B cell (primary cell): Measurements from ENCODE around the gene CENPI. TPM values are rescaled to one million over a fixed set of nuclear protein-coding genes. Genes with fewer than 3 reads are reported as not detected.

Source experiments
- ATAC-seq: fragments of 200-7000 bp; cut with Tn5 transposase; one replicate; pipeline ENCODE4 v1.10.0; 2021; ENCODE audit warnings: low read depth, mild to moderate bottlenecking, moderate number of reproducible peaks, moderate library complexity
- CTCF ChIA-PET: fragments of 350-600 bp; sonication (Branson Sonifier 250); formaldehyde crosslinking; loops from one replicate; lab custom pipeline; 2021; ENCODE audit warnings: antibody characterized with exemption, inconsistent platforms; lab: Charles Lee
- POLR2A ChIA-PET: fragments of 350-600 bp; sonication (Branson Sonifier 250); formaldehyde crosslinking; loops from one replicate; lab custom pipeline; 2021; ENCODE audit warnings: antibody characterized with exemption; lab: Charles Lee
- DNase-seq: peaks from one replicate; pipeline ENCODE4 v3.0.0; 2013
- H2AFZ ChIP-seq: 2 replicates; pipeline ENCODE4 v1.6.1; 2012; ENCODE audit warnings: mild to moderate bottlenecking, low read depth, low read length; ENCODE audit not compliant: insufficient read depth, poor library complexity, severe bottlenecking
- H3K27ac ChIP-seq, 2 donors: 1 replicate in 1 of 2; 2 replicates in 1 of 2; pipeline ENCODE4 v1.5.1; 2012 to 2013; ENCODE audit warnings: low read length in 2 of 2, mild to moderate bottlenecking in 2 of 2, moderate library complexity in 1 of 2
- H3K27me3 ChIP-seq, 4 experiments: fragments of 200-600 bp in 1 of 4; sonication (generic) in 1 of 4; replicated peaks in 1 of 4; 1 replicate in 2 of 4; 2 replicates in 2 of 4; pipeline versions ENCODE4 v1.6.1 to v1.7.0; 2013 to 2016; ENCODE audit warnings: low read length in 3 of 4, mild to moderate bottlenecking in 2 of 4, mixed read lengths in 1 of 4, moderate library complexity in 1 of 4; ENCODE audit not compliant: insufficient read depth in 4 of 4, control insufficient read depth in 3 of 4; ENCODE audit errors: control extremely low read depth in 1 of 4
- H3K36me3 ChIP-seq, 2 experiments: replicated peaks in 1 of 2; 1 replicate in 1 of 2; 2 replicates in 1 of 2; pipeline versions ENCODE4 v1.6.1 to v1.7.1; 2013; ENCODE audit warnings: low read length in 1 of 2; ENCODE audit not compliant: insufficient read depth in 2 of 2, control insufficient read depth in 1 of 2; ENCODE audit errors: control extremely low read depth in 1 of 2, extremely low read depth in 1 of 2
- H3K4me1 ChIP-seq, 2 donors: fragments of 200-600 bp in 1 of 2; sonication (generic) in 1 of 2; 1 replicate in 1 of 2; 2 replicates in 1 of 2; pipeline versions ENCODE4 v1.5.1 to v1.6.1; 2013 to 2017; ENCODE audit warnings: low read length in 2 of 2; ENCODE audit not compliant: control insufficient read depth in 2 of 2, insufficient read depth in 2 of 2
- H3K4me2 ChIP-seq: replicated peaks from 2 replicates; pipeline ENCODE3; 2012; ENCODE audit warnings: mild to moderate bottlenecking, low read depth, low read length; ENCODE audit not compliant: poor library complexity, severe bottlenecking
- H3K4me3 ChIP-seq, 5 experiments: fragments of 200-600 bp in 1 of 5; sonication (generic) in 1 of 5; 1 replicate in 3 of 5; 2 replicates in 2 of 5; pipeline versions ENCODE4 v1.5.1 to v1.7.0; 2011 to 2016; ENCODE audit warnings: low read length in 4 of 5, mild to moderate bottlenecking in 4 of 5, low read depth in 2 of 5, control low read depth in 1 of 5, moderate library complexity in 1 of 5; ENCODE audit not compliant: insufficient read depth in 1 of 5; ENCODE audit errors: control extremely low read depth in 1 of 5, extremely low read depth in 1 of 5
- H3K79me2 ChIP-seq: fragments of 200-600 bp; sonication (generic); one replicate; pipeline ENCODE4 v1.6.0; 2016; ENCODE audit warnings: low read length; ENCODE audit not compliant: control insufficient read depth, insufficient read depth
- H3K9ac ChIP-seq: fragments of 200-600 bp; sonication (generic); 2 replicates; pipeline ENCODE4 v1.6.1; 2017; ENCODE audit warnings: mild to moderate bottlenecking, low read length, moderate library complexity
- H3K9me3 ChIP-seq, 3 donors: one replicate each; pipeline versions ENCODE4 v1.6.1 to v1.7.1; 2013; ENCODE audit warnings: low read length in 2 of 3; ENCODE audit not compliant: control insufficient read depth in 2 of 3, insufficient read depth in 1 of 3; ENCODE audit errors: control extremely low read depth in 1 of 3
- H4K20me1 ChIP-seq: 2 replicates; pipeline ENCODE4 v1.6.0; 2012; ENCODE audit warnings: mild to moderate bottlenecking, low read length; ENCODE audit not compliant: insufficient read depth, control insufficient read depth, poor library complexity, severe bottlenecking
- H3K27ac Mint-ChIP-seq: one replicate; pipeline ENCODE4 v1.8.0; 2021; ENCODE audit warnings: mixed read lengths
- H3K27me3 Mint-ChIP-seq: one replicate; pipeline ENCODE4 v1.8.0; 2021; ENCODE audit warnings: mixed read lengths
- H3K4me1 Mint-ChIP-seq: one replicate; pipeline ENCODE4 v1.8.0; 2021; ENCODE audit warnings: mixed read lengths
- H3K4me3 Mint-ChIP-seq: one replicate; pipeline ENCODE4 v1.8.0; 2021; ENCODE audit warnings: mixed read lengths
- H3K9me3 Mint-ChIP-seq: one replicate; pipeline ENCODE4 v1.8.0; 2022; ENCODE audit warnings: mixed read lengths; ENCODE audit not compliant: insufficient read depth
- EZH2 ChIP-seq: IDR thresholded peaks from 2 replicates; pipeline ENCODE4 v1.6.1; 2012; ENCODE audit warnings: borderline replicate concordance, low read depth, mild to moderate bottlenecking, moderate library complexity, low read length; ENCODE audit not compliant: insufficient read depth, poor library complexity, severe bottlenecking
- WGBS: methylation state at CpG from one replicate; pipeline ENCODE4 v1.1.5; 2013; ENCODE audit warnings: missing lambda C conversion rate; ENCODE audit not compliant: insufficient coverage; 5-methylcytosine and 5-hydroxymethylcytosine counted together
- intact Hi-C: fragments of 100-400 bp; cut with micrococcal nuclease; formaldehyde crosslinking; loops from one replicate; pipeline ENCODE4 v1.10.0; 2022
- polyA plus RNA-seq: library from polyadenylated mRNA; depleted of rRNA; stranded (reverse); fragments of >200 nt; gene quantifications from 2 replicates; pipeline ENCODE4 v1.2.3, GENCODE V29; 2012
- total RNA-seq, 2 donors: library from RNA; stranded (reverse); fragments of 120-200 nt in 1 of 2; gene quantifications; 1 replicate in 1 of 2; 2 replicates in 1 of 2; pipeline versions ENCODE4 v1.2.3 to v1.2.4, GENCODE V29; 2013 to 2022
- TF ChIP-seq, protein P1 (sequence below): fragments of 200-600 bp; IDR thresholded peaks from one replicate; pipeline ENCODE4 v1.8.0; 2022; ENCODE audit warnings: antibody characterized with exemption, mild to moderate bottlenecking

The CENPI gene
- total and polyA plus RNA-seq, 2 donors (not counting 1 experiment from before 2014, with no cell fraction given): 0.28 to 3.2 TPM

DNA sequence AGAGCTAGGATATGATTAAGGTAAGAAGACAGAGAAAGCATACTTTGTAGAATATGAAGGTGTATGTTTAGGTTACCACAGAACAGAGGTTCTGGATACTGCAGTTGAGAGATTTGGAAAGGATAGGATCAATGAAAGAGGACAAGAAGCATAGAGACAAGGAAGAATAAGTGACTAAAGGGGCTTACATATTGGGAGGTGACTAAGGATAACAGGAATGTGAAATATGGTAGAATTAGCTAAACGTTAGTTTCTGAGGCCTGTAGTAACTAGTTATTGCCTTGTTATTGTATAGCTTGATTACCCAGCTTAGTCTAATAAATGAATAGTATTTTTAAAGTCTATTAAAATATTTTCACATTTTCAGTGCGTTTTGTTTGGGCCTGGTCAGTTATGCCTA, 38.2 kb downstream of the CENPI start:
- H3K4me3 ChIP-seq: no peak overlapping the region
- Mint-ChIP-seq H3K27me3 (no peaks in the 10 kb centered on the region), H3K4me1 (no peaks in the 10 kb centered on the region), H3K27ac (no peak overlapping the region), H3K4me3 (no peak overlapping the region), H3K9me3 (no peaks in the 10 kb centered on the region)
- ChIA-PET CTCF (no interaction called here), POLR2A (no interaction called here)
- no peaks in the 10 kb centered on the region for H3K79me2 ChIP-seq
- H3K4me1 ChIP-seq: no peaks in the 10 kb centered on the region
- H4K20me1 ChIP-seq: no peaks in the 10 kb centered on the region
- no peaks in the 10 kb centered on the region for H3K27me3 ChIP-seq
- ATAC-seq (no peak), DNase-seq (no peak)
- no peak overlapping the region for H3K9ac ChIP-seq
- H3K9me3 ChIP-seq: no peaks in the 10 kb centered on the region
- H3K36me3 ChIP-seq: no peaks in the 10 kb centered on the region
- intact Hi-C loops: no loop called here
- TF ChIP-seq, protein P1, sequence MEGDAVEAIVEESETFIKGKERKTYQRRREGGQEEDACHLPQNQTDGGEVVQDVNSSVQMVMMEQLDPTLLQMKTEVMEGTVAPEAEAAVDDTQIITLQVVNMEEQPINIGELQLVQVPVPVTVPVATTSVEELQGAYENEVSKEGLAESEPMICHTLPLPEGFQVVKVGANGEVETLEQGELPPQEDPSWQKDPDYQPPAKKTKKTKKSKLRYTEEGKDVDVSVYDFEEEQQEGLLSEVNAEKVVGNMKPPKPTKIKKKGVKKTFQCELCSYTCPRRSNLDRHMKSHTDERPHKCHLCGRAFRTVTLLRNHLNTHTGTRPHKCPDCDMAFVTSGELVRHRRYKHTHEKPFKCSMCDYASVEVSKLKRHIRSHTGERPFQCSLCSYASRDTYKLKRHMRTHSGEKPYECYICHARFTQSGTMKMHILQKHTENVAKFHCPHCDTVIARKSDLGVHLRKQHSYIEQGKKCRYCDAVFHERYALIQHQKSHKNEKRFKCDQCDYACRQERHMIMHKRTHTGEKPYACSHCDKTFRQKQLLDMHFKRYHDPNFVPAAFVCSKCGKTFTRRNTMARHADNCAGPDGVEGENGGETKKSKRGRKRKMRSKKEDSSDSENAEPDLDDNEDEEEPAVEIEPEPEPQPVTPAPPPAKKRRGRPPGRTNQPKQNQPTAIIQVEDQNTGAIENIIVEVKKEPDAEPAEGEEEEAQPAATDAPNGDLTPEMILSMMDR: no peak
- TF ChIP-seq EZH2: no peak
- no peak overlapping the region for H3K27ac ChIP-seq
- no peak overlapping the region for H3K4me2 ChIP-seq
- no CpG with 5 or more reads among the region's 2 CpGs for WGBS
- H2AFZ ChIP-seq: no peak overlapping the region

Other genes with a start within 250 kb of the CENPI start
- gene NOX1, start 223.8 kb upstream of the CENPI start, total RNA-seq: not detected in 2 replicates
- gene NOX1, start 223.8 kb upstream of the CENPI start, polyA plus RNA-seq: 0.13 TPM in 1 of 2 replicates, not detected in the other
- gene XKRX, start 169.3 kb upstream of the CENPI start, total RNA-seq: 4.9 and 5.4 TPM in 2 replicates
- 4.0 and 4.6 TPM in 2 replicates for gene XKRX, start 169.3 kb upstream of the CENPI start, polyA plus RNA-seq
- not detected in 2 replicates for gene ARL13A, start 128.5 kb upstream of the CENPI start, total RNA-seq
- not detected in 2 replicates for gene ARL13A, start 128.5 kb upstream of the CENPI start, polyA plus RNA-seq
- gene TRMT2B, start 46.1 kb upstream of the CENPI start, total RNA-seq: 51.2 and 56.4 TPM in 2 replicates
- 29.9 and 30.9 TPM in 2 replicates for gene TRMT2B, start 46.1 kb upstream of the CENPI start, polyA plus RNA-seq
- gene TMEM35A, start 19.3 kb upstream of the CENPI start, total RNA-seq: not detected in 2 replicates
- gene TMEM35A, start 19.3 kb upstream of the CENPI start, polyA plus RNA-seq: not detected in 2 replicates
- gene DRP2, start 121.6 kb downstream of the CENPI start, total RNA-seq: 0.10 TPM in 1 of 2 replicates, not detected in the other
- gene DRP2, start 121.6 kb downstream of the CENPI start, polyA plus RNA-seq: 0.04 TPM in 2 replicates
- not detected in 2 replicates for gene TAF7L, start 193.1 kb downstream of the CENPI start, total RNA-seq
- gene TAF7L, start 193.1 kb downstream of the CENPI start, polyA plus RNA-seq: 0.07 and 0.10 TPM in 2 replicates